ENCODE data around the gene SMIM34.
"Not testable (repeated sequence)": the region's sequence is repeated elsewhere in the genome, so short reads cannot be mapped to it uniquely, and the experiment has no call there.

SMIM34 gene

GRCh38 chr21:34404742-34405141 is 19.0 kb downstream of the SMIM34 start:
- H3K36me3 ChIP-seq (ENCODE audit: insufficient read depth, low read length) = not testable (repeated sequence)

DNA sequence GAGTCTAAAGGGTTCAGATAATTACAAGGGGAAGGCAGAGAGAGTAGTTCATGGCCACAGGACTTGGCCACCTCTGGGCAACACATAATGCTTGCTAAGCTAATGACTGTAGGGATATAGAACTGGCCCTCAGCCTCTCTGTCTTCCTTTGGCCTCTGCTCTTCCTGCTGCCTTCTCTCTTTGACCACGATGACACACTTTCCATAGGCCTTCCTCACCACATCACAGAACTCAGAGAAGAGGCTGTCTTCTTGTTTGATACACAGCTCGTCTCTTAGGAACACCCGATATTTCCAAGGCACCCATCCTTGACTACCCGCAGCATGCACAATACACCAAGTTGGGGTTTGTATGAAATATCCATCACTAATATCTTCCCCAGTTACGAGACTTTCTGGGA is 23.2 kb downstream of the SMIM34 start:
- H3K4me1 ChIP-seq (ENCODE audit: insufficient read depth, low read length); H3K9ac ChIP-seq (ENCODE audit: low read depth, low read length); H3K36me3 ChIP-seq (ENCODE audit: insufficient read depth, low read length); H3K9me3 ChIP-seq (ENCODE audit: control insufficient read depth, insufficient read depth, low read length): not testable (repeated sequence)

More at GRCh38 chr21:34404742-34405141, 19.0 kb downstream of the SMIM34 start:
- not testable (repeated sequence) for H3K4me1 ChIP-seq (ENCODE audit: insufficient read depth, low read length); H3K9me3 ChIP-seq (ENCODE audit: control insufficient read depth, insufficient read depth, low read length); H3K9ac ChIP-seq (ENCODE audit: low read depth, low read length)

DNA sequence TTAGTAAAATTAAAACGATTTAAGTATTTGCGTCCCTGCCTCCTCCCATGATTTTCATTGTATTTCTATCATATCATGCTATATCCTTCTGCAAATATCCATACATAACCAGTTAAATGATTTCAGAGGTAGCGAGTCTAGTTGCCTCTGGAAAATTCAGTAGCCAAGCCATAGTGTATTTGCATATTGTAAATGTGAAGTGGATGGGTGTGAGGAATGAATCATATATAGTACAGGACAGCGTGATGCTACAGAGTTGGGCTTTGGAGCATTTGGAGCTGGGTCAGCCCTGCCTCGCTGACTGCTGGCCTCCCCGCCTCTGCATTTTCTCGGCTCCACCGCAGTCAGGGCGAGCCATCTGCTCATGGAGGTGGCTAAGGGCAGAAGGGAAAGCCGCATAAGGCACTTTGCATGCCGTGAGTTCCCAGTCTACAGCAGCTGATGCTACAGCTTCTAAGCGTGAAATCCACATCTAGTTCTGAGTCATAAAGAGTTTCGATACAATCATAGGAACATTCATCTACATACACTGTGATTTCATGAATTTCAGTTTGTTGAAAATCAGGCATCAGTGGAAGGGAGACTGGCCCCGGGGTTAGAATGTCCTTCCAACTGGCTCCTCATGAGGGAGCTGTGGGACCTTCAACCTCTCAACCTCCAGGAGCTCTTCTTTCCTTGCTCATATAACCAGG is 39.9 kb downstream of the SMIM34 start:
- H3K9me3 ChIP-seq (ENCODE audit: control insufficient read depth, insufficient read depth, low read length); H3K9ac ChIP-seq (ENCODE audit: low read depth, low read length); H3K4me1 ChIP-seq (ENCODE audit: insufficient read depth, low read length); H3K36me3 ChIP-seq (ENCODE audit: insufficient read depth, low read length): not testable (repeated sequence)

DNA sequence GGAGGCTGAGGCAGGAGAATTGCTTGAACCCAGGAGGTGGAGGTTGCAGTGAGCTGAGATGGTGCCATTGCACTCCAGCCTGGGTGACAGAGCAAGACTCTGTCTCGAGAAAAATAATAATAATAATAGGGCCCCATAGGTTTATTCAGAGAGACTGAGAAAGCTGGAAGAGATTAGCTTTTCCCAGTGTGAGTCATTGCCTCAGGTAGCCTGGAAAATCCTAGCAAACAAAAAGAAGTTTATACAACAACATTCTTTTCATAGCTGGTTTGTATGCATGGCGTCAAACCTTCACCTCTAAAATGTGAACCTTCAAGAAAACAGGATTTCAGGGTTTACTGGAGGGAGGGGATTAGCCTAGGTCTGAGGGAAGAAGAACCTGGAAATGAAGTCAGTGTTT is 40.6 kb downstream of the SMIM34 start:
- H3K9me3 ChIP-seq (ENCODE audit: control insufficient read depth, insufficient read depth, low read length); H3K36me3 ChIP-seq (ENCODE audit: insufficient read depth, low read length); H3K4me1 ChIP-seq (ENCODE audit: insufficient read depth, low read length); H3K9ac ChIP-seq (ENCODE audit: low read depth, low read length): not testable (repeated sequence)

DNA sequence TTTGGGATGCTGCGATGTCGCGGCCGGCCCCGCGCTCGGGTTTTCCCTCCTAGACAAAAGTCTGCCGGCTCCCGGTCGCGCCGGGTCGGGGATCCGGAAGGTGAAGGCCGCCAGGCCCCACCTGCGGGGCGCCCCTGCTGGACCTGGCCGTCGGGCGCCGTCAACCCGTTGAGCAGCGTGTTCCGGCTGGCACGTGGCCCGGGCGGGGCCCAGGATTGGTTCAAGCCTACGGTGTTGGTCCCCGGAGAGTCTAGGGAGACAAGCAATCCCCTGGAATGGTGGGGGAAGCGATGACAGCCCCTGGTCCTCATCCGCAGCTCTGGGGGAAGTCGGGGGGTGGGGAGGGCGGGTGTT is 48.2 kb downstream of the SMIM34 start:
- not testable (repeated sequence) for H3K36me3 ChIP-seq (ENCODE audit: insufficient read depth, low read length); H3K9me3 ChIP-seq (ENCODE audit: control insufficient read depth, insufficient read depth, low read length); H3K4me1 ChIP-seq (ENCODE audit: insufficient read depth, low read length); H3K9ac ChIP-seq (ENCODE audit: low read depth, low read length)

GRCh38 chr21:34374940-34375618 is 48.7 kb downstream of the SMIM34 start, which contains the start of gene SMIM11:
Gene SMIM11, plus strand, starts transcription at chr21:34375507. Its CDS starts 3,998 bp downstream, at chr21:34379505.
- not testable (repeated sequence) for H3K9ac ChIP-seq (ENCODE audit: low read depth, low read length); H3K36me3 ChIP-seq (ENCODE audit: insufficient read depth, low read length); H3K9me3 ChIP-seq (ENCODE audit: control insufficient read depth, insufficient read depth, low read length); H3K4me1 ChIP-seq (ENCODE audit: insufficient read depth, low read length)

- not testable (repeated sequence) for H3K9ac ChIP-seq (ENCODE audit: low read depth, low read length); H3K9me3 ChIP-seq (ENCODE audit: control insufficient read depth, insufficient read depth, low read length); H3K4me1 ChIP-seq (ENCODE audit: insufficient read depth, low read length); H3K36me3 ChIP-seq (ENCODE audit: insufficient read depth, low read length)
These were observed 49.3 kb downstream of the SMIM34 start for GRCh38 chr21:34374462-34374861.

DNA sequence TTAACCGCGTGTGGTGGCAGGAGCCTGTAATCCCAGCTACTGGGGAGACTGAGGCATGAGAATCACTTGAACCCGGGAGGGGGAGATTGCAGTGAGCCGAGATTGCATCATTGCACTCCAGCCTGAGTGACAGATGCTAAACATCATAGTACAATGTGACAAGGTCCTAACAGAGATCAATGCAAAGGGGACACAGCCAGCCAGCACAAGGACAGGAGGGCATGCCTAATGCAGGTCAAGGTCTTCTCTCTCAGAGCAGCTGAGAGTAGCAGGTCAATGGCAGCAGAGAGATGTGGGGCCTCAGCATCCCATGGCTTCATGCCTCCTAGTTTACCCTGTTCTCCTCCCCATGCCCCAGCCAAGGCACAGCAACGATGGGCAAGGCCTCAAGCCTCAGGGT is 51.4 kb downstream of the SMIM34 start:
- H3K9ac ChIP-seq (ENCODE audit: low read depth, low read length) = no peak overlapping the region
- no peaks in the 10 kb centered on the region for H3K9me3 ChIP-seq (ENCODE audit: control insufficient read depth, insufficient read depth, low read length)
- H3K36me3 ChIP-seq (ENCODE audit: insufficient read depth, low read length) = no peaks in the 10 kb centered on the region
- peaks cover 15% of the 10 kb centered on the region for H3K4me1 ChIP-seq (ENCODE audit: insufficient read depth, low read length)

DNA sequence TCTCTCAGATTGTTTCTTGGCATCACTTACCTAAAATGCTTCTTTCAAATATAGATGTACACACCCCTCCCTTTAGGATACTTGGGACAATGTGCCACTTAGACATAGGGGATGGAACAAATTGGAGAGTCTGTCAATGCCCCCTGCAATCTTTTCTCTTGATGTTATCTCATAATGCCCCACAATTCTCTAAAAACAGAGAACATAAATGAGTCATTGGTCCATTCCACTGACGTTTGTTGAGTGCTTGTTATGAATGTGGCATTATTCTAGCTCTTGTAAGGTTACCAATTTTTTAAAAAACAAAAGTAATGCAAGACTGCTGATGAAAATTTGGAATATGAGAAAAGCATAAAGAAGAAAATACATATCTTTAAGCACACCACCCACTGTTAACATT is 54.0 kb downstream of the SMIM34 start:
- no peaks in the 10 kb centered on the region for H3K9me3 ChIP-seq (ENCODE audit: control insufficient read depth, insufficient read depth, low read length)
- H3K9ac ChIP-seq (ENCODE audit: low read depth, low read length) = no peak overlapping the region
- H3K36me3 ChIP-seq (ENCODE audit: insufficient read depth, low read length) = no peaks in the 10 kb centered on the region
- peaks cover 20% of the 10 kb centered on the region for H3K4me1 ChIP-seq (ENCODE audit: insufficient read depth, low read length)
